GM12878 (cell line): ENCODE results near the gene ANKS1A. TPM values are rescaled to one million over a fixed set of nuclear protein-coding genes. Genes with fewer than 3 reads are reported as not detected.

Experiments
- E2F4 ChIP-seq: IDR thresholded peaks from 2 replicates; pipeline ENCODE4 v1.6.1; 2012; ENCODE audit warnings: low read depth, low read length, improper control_type of control experiment
- E2F8 ChIP-seq: fragments of 450-650 bp; IDR thresholded peaks from 2 replicates; pipeline ENCODE4 v1.6.1; 2018; ENCODE audit warnings: mild to moderate bottlenecking, low read depth, moderate library complexity; ENCODE audit not compliant: partially characterized antibody
- EP300 ChIP-seq, 2 experiments: fragments of 150-350 bp in 1 of 2; IDR thresholded peaks; 2 replicates each; pipeline ENCODE4 v1.6.1; 2011 to 2012; ENCODE audit warnings: low read depth in 2 of 2, low read length in 2 of 2, borderline replicate concordance in 1 of 2, improper control_type of control experiment in 1 of 2, inconsistent platforms in 1 of 2; ENCODE audit not compliant: control insufficient read depth in 1 of 2
- HCFC1 ChIP-seq: fragments of 150-350 bp; IDR thresholded peaks from 2 replicates; pipeline ENCODE4 v1.6.1; 2014; ENCODE audit warnings: low read length
- MTA3 ChIP-seq: IDR thresholded peaks from 2 replicates; pipeline ENCODE4 v1.6.1; 2012; ENCODE audit warnings: low read length, inconsistent platforms, borderline replicate concordance
- MYC ChIP-seq: IDR thresholded peaks from 2 replicates; pipeline ENCODE4 v1.6.1; 2011; ENCODE audit warnings: mild to moderate bottlenecking, low read length, moderate library complexity, inconsistent platforms; ENCODE audit not compliant: insufficient read depth, insufficient replicate concordance, insufficient read length, severe bottlenecking
- NFYB ChIP-seq: IDR thresholded peaks from 2 replicates; pipeline ENCODE4 v1.6.1; 2011; ENCODE audit warnings: low read depth, mild to moderate bottlenecking, low read length, improper control_type of control experiment, moderate library complexity; ENCODE audit not compliant: insufficient read depth
- NRF1 ChIP-seq: conservative IDR thresholded peaks from 2 replicates; pipeline ENCODE4 v1.6.1; 2011; ENCODE audit warnings: mild to moderate bottlenecking, low read depth, low read length, improper control_type of control experiment
- PML ChIP-seq: IDR thresholded peaks from 2 replicates; pipeline ENCODE4 v1.6.1; 2012; ENCODE audit warnings: low read length, inconsistent platforms
- POLR2AphosphoS5 ChIP-seq: IDR thresholded peaks from 2 replicates; pipeline ENCODE4 v1.6.1; 2011; ENCODE audit warnings: mild to moderate bottlenecking, low read length, inconsistent platforms
- RELB ChIP-seq: fragments of 450-650 bp; IDR thresholded peaks from 2 replicates; pipeline ENCODE4 v1.6.1; 2017; ENCODE audit warnings: low read depth, mild to moderate bottlenecking, moderate library complexity
- REST ChIP-seq: IDR thresholded peaks from 2 replicates; pipeline ENCODE4 v1.6.1; 2012; ENCODE audit warnings: mild to moderate bottlenecking, low read depth, low read length
- SIX5 ChIP-seq: IDR thresholded peaks from 2 replicates; pipeline ENCODE4 v1.6.1; 2011; ENCODE audit warnings: mild to moderate bottlenecking, low read depth, low read length, moderate library complexity; ENCODE audit not compliant: severe bottlenecking
- SMAD1 ChIP-seq: fragments of 450-650 bp; IDR thresholded peaks from 2 replicates; pipeline ENCODE4 v1.6.1; 2018; ENCODE audit warnings: mild to moderate bottlenecking, low read depth; ENCODE audit not compliant: partially characterized antibody
- polyA plus RNA-seq, 11 experiments: library from polyadenylated mRNA; depleted of rRNA in 4 of 11; unstranded in 6 of 11; stranded (reverse) in 5 of 11; fragments of >200 nt; fragmentation: Nextera tagmentation in 4 of 11; fragmentation: Illumina TruSeq in 1 of 11; extraction: Ambion mirVana in 4 of 11; extraction: Trizol in 1 of 11; gene quantifications; 1 replicate in 1 of 11; 2 replicates in 10 of 11; pipeline versions ENCODE4 v1.2.1 to v1.2.3, GENCODE V29; 2011 to 2016; ENCODE audit warnings: inconsistent platforms in 2 of 11, missing spikeins in 2 of 11, low read depth in 1 of 11
- total RNA-seq, 4 experiments: library from RNA; depleted of rRNA in 3 of 4; stranded (reverse); fragments of >200 nt in 3 of 4; fragmentation: Illumina TruSeq in 1 of 4; extraction: Trizol in 1 of 4; gene quantifications; 2 replicates each; pipeline versions ENCODE4 v1.2.1 to v1.2.3, GENCODE V29; 2013 to 2021

The ANKS1A gene
- total and polyA plus RNA-seq, 10 of the 15 experiments (the other 5 are each of a cell fraction or from before 2014, with no cell fraction given), result 0.60 to 7.0 (median 3.0) TPM

- TF ChIP-seq E2F8, result peak; percentile 83
- TF ChIP-seq RELB, result peak; percentile 97
- 0 out of 4 replicates have a peak, but pooled peaks of 1 of the 2 experiments have one; percentile 12 for TF ChIP-seq EP300 (IDR thresholded peaks at IDR 0.05; ENCODE audit: borderline replicate concordance in 1 of 2, control insufficient read depth in 1 of 2, low read depth in 2 of 2, low read length in 2 of 2)
- TF ChIP-seq POLR2AphosphoS5, result peak; percentile 92
- TF ChIP-seq REST, result 0 out of 2 replicates have a peak, but pooled peaks have one; percentile 44
- TF ChIP-seq SMAD1, result no peak
- TF ChIP-seq HCFC1, result peak; percentile 83
- peak; percentile 25; the same call in 1 of the 2 replicates for TF ChIP-seq MTA3
- no peak for TF ChIP-seq NRF1
- peak; percentile 57 for TF ChIP-seq SIX5
- peak; percentile 80 for TF ChIP-seq E2F4
- no peak for TF ChIP-seq NFYB
- peak; percentile 83; the same call in 1 of the 2 replicates for TF ChIP-seq PML
- TF ChIP-seq MYC, result no peak
Measured at GRCh38 chr6:34887753-34888513, 1.1 kb upstream of the ANKS1A start, which contains the start of gene TAF11 (continued).
